ENCODE data around the gene ADRA2B.

DNA sequence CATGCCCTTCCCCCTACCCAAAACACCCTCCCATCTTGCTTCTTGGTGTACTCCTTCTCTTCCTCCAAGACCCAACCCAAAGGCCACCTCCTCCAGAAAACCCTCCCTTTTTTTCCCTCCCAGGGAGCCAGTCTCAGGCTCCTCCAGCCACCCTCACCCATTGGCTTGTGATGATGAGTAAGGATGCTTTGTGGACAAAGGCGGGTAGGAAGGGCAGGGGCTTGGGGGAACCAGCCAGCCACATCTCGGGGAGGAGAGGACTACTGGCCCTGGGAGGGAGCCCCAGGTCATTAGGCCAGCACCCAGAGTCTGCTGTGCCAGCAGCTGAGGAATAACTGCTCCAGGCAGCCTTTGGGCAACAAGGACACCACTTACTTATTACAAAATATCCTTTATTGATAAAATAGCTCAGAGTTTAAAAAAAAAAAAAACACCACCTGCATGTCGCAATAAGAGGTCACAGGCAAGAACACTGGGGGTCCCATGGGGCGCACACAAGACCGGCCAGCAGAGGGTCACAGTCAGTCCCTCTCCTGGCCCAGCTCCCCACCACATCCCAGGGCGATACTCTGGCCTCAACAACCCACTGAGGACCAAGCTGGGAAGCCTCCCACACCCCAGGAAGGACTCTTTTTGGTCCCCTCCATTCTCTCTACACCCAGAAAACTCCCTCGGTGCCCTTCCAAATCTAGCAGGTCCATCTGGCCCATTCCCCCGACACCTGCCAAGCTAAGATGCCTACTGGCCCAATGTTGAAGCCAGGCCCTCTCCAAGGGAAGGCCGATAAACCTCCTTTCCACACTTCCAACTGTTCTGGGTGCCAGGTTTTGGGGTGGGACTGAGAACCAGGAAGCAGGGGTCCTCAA lies 3.6 kb downstream of the ADRA2B start:
- no peak for TF ChIP-seq POLR2A (IDR thresholded peaks at IDR 0.05)
- TF ChIP-seq, protein P1, sequence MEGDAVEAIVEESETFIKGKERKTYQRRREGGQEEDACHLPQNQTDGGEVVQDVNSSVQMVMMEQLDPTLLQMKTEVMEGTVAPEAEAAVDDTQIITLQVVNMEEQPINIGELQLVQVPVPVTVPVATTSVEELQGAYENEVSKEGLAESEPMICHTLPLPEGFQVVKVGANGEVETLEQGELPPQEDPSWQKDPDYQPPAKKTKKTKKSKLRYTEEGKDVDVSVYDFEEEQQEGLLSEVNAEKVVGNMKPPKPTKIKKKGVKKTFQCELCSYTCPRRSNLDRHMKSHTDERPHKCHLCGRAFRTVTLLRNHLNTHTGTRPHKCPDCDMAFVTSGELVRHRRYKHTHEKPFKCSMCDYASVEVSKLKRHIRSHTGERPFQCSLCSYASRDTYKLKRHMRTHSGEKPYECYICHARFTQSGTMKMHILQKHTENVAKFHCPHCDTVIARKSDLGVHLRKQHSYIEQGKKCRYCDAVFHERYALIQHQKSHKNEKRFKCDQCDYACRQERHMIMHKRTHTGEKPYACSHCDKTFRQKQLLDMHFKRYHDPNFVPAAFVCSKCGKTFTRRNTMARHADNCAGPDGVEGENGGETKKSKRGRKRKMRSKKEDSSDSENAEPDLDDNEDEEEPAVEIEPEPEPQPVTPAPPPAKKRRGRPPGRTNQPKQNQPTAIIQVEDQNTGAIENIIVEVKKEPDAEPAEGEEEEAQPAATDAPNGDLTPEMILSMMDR (IDR thresholded peaks at IDR 0.05): no peak

Data from body of pancreas (tissue), 4 donors.